Skeletal muscle satellite cell (primary cell): ENCODE measurements around the gene PPP1R14C.

Experiments
- H3K27me3 ChIP-seq: 2 replicates; pipeline ENCODE4 v1.7.0; 2013; ENCODE audit warnings: low read length; ENCODE audit not compliant: control insufficient read depth, insufficient read depth
- H3K36me3 ChIP-seq: 2 replicates; pipeline ENCODE4 v1.7.0; 2013; ENCODE audit warnings: mild to moderate bottlenecking, control low read depth, low read length; ENCODE audit not compliant: insufficient read depth
- H3K4me1 ChIP-seq: 2 replicates; pipeline ENCODE4 v1.7.0; 2013; ENCODE audit warnings: low read length; ENCODE audit not compliant: control insufficient read depth, insufficient read depth
- H3K4me2 ChIP-seq: 2 replicates; pipeline ENCODE4 v1.7.0; 2013; ENCODE audit warnings: mild to moderate bottlenecking, low read length
- H3K4me3 ChIP-seq: 2 replicates; pipeline ENCODE4 v1.7.0; 2013; ENCODE audit warnings: low read length
- H3K9ac ChIP-seq: 2 replicates; pipeline ENCODE4 v1.7.0; 2013; ENCODE audit warnings: mild to moderate bottlenecking, low read depth, low read length, moderate library complexity
- H3K9me3 ChIP-seq: replicated peaks from 2 replicates; pipeline ENCODE4 v1.7.0; 2013; ENCODE audit warnings: mild to moderate bottlenecking, control low read depth, low read length

Gene PPP1R14C

DNA sequence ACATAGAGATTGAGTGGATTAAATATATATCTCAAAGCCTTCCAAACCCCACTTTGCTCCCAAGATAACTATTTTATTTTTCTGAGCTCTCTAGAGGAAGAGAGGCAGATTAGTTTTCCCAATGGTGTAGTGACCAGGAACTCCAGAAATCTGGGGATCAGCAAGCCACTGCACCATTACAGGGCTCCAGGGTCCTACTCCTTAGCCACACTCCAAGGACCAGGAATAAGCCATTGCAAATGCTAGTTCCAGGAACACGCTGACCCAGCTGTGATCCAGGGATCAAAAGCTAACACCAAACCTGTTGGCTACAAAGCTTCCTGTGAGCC is 128.3 kb downstream of the PPP1R14C start:
- H3K9ac ChIP-seq, result no peak overlapping the region
- peaks cover 47% of the 10 kb centered on the region for H3K4me1 ChIP-seq
- H3K27me3 ChIP-seq, result peaks cover 3% of the 10 kb centered on the region
- no peaks in the 10 kb centered on the region for H3K36me3 ChIP-seq
- H3K4me3 ChIP-seq, result no peak overlapping the region
- no peaks in the 10 kb centered on the region for H3K9me3 ChIP-seq
- H3K4me2 ChIP-seq, result no peak overlapping the region

DNA sequence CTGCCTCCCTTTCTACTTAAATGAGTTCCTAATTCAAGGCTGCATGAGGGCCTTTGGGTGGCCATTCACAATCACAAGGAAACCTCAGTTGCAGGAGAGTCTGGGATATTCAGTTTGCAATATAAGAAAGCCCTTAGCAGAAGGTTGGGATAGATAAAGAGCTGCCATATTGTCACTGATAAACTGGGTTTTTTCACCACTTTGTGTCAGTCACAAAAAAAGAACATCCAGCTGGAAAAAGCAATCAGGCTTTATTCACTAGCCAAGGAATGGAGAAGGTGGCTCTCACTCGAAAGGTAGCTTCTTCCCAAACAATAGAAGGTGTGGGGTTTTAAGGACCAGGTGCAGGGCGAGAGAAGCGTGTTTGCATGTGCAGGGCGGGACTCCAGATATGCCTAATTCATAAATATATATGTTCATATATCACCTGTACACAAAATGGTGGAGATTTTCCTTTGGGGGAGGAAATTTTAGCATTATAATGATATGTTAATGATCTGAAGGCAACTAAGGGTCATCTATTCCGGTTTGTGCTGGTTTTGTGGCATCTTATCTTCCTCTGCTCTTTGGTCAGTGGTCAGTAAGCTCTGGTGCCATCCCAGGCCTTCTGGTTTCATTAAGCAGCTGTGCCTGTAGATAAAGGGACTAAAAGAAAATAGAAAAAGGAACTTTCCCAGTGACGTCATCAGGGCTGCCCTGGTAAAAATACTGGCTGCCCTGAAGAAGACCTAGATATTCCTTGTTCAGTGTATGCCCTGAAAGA is 128.8 kb downstream of the PPP1R14C start:
- H3K9ac ChIP-seq, result no peak overlapping the region
- no peaks in the 10 kb centered on the region for H3K9me3 ChIP-seq
- peaks cover 41% of the 10 kb centered on the region for H3K4me1 ChIP-seq
- H3K27me3 ChIP-seq, result peaks cover 4% of the 10 kb centered on the region
- H3K4me2 ChIP-seq, result no peak overlapping the region
- no peak overlapping the region for H3K4me3 ChIP-seq
- no peaks in the 10 kb centered on the region for H3K36me3 ChIP-seq

DNA sequence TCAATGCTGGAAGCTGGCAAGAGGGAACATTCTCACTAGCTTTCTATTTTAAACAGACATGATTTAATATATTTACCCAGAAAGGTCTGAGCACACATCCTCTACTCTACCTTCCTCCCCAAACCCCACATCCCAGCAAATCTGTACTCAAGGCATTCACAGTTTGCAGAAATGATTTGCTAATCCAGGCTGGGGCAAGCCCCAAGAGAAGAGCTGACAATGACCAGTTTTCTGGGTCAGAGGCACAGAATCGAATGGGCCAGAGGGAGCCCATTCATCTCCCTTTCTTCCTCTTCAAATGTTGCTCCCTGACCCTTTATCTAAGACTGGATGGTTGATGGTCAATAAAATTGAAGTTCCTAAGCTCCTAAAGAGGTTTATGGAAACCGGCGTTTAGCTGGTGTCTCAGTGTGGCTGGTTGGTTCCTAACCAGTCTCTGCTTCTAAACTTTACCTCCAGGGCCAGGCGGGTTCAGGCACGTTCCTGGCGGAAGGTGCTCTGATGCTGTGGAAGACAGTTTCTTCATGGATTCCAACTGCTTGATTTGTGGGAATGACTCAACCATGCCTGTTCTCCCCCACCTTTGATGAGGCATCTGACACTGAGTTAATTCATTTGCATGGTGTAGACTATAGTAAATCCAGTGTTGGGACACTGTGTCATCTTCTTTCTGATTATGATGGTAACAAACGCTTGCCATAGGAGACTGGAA is 129.6 kb downstream of the PPP1R14C start:
- H3K9ac ChIP-seq, result no peak overlapping the region
- H3K27me3 ChIP-seq, result peaks cover 11% of the 10 kb centered on the region
- no peaks in the 10 kb centered on the region for H3K9me3 ChIP-seq
- peaks cover 34% of the 10 kb centered on the region for H3K4me1 ChIP-seq
- H3K4me2 ChIP-seq, result no peak overlapping the region
- H3K4me3 ChIP-seq, result no peak overlapping the region
- no peaks in the 10 kb centered on the region for H3K36me3 ChIP-seq

DNA sequence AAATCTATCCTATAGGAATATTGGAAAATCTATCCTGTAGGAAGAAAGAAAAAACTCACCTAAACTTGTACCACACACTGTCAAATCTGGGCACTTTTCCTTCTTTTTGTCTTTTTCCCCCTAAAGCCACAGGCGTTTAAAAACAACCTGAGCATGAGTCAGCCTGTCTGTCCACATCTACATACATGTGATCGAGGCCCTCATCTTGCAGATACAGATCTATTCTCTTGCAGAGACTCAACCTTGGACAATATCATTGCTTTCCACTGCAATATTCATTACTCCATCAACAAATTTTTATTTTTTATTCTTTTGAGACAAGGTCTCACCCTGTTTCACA is 130.1 kb downstream of the PPP1R14C start:
- H3K4me1 ChIP-seq, result peaks cover 29% of the 10 kb centered on the region
- H3K27me3 ChIP-seq, result peaks cover 16% of the 10 kb centered on the region
- no peaks in the 10 kb centered on the region for H3K36me3 ChIP-seq
- no peaks in the 10 kb centered on the region for H3K9me3 ChIP-seq
- no peak overlapping the region for H3K4me2 ChIP-seq
- no peak overlapping the region for H3K4me3 ChIP-seq
- no peak overlapping the region for H3K9ac ChIP-seq

DNA sequence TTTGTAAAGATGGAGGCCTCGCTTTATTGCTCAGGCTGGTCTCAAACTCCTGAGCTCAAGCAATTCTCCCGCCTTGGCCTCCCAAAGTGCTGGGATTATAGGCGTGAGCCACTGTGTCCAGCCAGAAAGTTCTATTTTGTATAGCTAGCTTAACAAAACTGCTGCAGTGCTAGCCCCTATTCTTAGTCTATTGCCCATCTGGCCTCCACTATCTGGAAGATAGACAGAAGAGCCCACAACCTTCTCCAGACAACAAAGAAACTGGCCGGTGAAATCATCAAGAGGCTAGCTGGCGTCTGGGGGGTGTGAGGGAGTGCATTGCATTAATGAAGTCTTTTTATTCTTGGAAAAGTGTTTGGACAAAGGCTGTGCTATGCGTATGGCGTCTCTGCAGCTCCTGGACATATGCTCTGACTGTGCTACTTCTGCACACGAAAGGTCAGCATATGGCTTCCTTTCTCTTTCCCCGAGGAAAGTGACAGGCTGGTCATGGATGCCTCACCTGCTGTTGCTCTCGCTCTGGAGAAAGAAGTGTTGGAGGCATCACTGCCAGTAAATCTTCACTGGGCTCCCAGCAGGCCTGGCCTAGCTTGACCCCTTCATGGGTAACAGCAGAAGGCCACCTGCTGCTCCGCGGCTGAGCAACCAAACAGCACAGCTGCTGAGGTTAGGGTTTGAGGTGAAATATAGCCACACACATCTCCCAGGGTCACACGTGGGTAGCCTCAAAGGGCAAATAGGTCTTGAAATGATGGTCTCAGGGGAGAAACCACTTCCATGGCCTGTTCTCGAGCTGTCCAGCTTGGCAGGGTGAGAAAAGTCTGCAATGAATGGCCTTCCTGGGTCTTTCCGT is 130.8 kb downstream of the PPP1R14C start:
- peaks cover 21% of the 10 kb centered on the region for H3K4me1 ChIP-seq
- H3K27me3 ChIP-seq, result peaks cover 16% of the 10 kb centered on the region
- H3K9ac ChIP-seq, result no peak overlapping the region
- no peaks in the 10 kb centered on the region for H3K9me3 ChIP-seq
- H3K4me2 ChIP-seq, result no peak overlapping the region
- no peaks in the 10 kb centered on the region for H3K36me3 ChIP-seq
- no peak overlapping the region for H3K4me3 ChIP-seq

DNA sequence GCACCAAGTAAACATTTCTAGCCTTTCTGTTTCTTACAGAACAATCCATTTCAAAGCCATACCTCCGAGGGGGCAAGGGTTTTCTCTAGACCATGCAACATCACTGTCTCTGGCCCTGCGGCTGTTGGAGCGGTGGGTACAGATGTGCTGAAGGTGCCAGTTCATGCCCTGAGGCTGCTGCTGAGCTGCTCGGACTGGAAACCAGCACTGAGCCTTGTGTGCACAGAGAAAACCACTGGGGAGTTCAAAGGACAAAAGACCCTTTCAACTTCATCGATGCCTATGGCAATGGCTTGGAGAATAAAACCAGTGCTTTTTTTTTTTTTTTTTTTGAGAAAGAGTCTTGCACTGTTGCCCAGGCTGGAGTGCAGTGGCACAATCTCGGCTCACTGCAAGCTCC is 132.6 kb downstream of the PPP1R14C start:
- Histone ChIP-seq H3K9ac (no peak overlapping the region), H3K4me3 (no peak overlapping the region), H3K4me1 (peaks cover 3% of the 10 kb centered on the region), H3K27me3 (peaks cover 21% of the 10 kb centered on the region), H3K4me2 (no peak overlapping the region), H3K36me3 (no peaks in the 10 kb centered on the region), H3K9me3 (no peaks in the 10 kb centered on the region)

DNA sequence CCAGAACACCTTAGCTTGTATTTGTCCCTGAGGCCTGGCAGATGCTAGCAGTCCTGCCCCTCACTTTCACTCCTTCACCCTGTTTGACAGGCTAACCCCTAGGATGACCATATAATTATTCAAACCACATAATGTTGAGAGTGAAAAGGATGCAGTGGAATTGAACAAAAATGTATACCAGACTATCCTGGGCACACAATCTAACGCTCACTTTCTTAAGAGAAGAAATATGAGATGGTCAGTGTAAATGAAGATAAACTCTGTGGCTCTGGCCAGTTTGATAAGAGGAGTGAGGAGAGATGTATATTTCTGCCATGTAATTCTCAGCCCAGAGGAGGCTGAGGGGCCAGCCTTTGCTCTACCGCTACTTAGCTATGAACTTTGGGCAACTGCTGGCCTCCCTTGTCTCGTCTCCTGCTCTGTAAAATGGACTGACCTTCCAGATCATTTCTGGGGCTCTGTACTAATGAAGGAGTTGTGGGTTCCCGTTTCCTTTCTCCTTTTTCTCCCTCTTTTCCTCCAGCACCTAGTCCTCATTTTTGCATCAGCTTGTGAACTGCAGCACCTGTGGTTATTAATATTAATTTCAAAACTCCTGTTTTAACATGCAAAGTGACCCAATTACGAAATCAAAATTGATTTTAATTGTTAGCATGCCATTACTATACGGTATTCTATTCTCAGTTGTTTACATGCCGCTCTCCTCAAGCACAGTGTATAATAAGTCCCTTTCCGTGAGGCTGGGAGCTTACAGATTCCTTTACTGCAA is 133.5 kb downstream of the PPP1R14C start:
- Histone ChIP-seq H3K4me3 (no peak overlapping the region), H3K36me3 (no peaks in the 10 kb centered on the region), H3K27me3 (peaks cover 21% of the 10 kb centered on the region), H3K4me2 (no peak overlapping the region), H3K9ac (no peak overlapping the region), H3K4me1 (no peaks in the 10 kb centered on the region), H3K9me3 (no peaks in the 10 kb centered on the region)

DNA sequence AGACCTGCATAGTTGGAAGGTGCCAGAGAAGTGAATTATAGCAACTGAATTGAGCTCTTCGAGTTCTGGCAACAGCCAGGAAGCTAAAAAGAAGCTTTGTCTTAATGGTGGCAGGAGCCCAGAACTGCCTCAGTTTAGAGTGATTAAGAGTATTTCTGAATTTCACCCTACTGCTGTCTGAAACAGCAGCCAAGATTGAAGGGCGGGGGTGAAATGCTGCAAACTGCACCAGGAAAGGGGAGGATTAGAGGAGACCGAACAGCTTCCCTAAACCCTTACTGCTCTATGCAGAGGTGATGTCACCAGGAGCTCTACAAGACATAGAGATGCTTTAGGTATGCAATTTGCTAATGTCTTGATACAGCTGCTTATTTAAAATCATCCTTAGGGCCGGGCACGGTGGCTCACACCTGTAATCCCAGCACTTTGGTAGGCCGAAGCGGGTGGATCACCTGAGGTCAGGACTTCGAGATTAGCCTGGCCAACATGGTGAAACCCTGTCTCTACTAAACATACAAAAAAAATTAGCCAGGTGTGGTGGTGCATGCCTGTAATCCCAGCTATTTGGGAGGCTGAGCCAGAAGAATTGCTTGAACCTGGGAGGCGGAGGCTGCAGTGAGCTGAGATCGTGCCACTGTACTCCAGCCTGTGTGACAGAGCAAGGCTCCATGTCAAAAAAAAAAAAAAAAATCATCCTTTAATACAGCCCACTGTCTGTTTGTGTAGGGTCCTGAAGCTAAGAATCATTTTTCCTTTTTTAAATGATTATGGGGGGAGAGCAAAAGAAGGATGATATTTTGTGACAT is 134.3 kb downstream of the PPP1R14C start:
- no peak overlapping the region for H3K4me3 ChIP-seq
- H3K4me2 ChIP-seq, result no peak overlapping the region
- no peaks in the 10 kb centered on the region for H3K9me3 ChIP-seq
- no peaks in the 10 kb centered on the region for H3K4me1 ChIP-seq
- H3K9ac ChIP-seq, result no peak overlapping the region
- H3K27me3 ChIP-seq, result peaks cover 21% of the 10 kb centered on the region
- no peaks in the 10 kb centered on the region for H3K36me3 ChIP-seq

DNA sequence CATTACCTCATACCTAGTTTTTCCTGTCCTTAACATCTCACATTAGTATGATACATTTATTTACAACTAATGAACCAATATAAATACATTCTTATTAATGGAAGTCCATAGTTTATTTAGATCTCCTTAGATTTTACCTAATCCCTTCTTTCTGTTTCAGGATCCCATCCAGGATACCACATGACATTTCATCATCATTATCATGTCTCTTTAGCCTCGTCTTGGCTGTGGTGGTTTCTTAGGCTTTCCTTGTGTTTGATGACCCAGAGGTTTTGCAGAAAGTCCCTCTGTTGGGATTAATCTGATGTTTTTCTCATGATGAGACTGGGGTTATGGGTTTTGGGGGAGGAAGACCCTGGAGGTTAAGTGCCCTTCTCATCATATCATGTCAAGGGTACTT is 136.7 kb downstream of the PPP1R14C start:
- Histone ChIP-seq H3K9me3 (peaks cover 3% of the 10 kb centered on the region), H3K4me1 (no peaks in the 10 kb centered on the region), H3K36me3 (no peaks in the 10 kb centered on the region), H3K4me3 (no peak overlapping the region), H3K27me3 (peaks cover 17% of the 10 kb centered on the region), H3K4me2 (no peak overlapping the region), H3K9ac (no peak overlapping the region)

DNA sequence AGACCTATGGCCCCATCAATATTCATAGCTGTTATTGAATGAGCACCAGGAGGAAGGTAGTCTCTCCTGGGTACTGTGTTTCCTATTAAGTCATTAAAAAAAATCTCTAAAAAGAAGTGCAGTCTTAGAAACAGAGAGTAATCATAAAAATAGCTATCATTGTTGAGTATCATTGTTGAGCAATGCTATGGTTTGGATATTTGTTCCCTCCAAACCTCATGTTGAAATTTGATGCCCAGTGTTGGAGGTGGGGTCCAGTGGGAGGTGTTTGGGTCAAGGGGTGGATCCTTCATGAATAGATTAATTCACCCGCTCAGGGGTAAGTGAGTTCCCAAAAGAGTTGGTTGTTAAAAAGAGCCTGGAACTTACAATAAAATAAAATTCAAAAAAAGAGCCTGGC is 137.9 kb downstream of the PPP1R14C start:
- Histone ChIP-seq H3K27me3 (peaks cover 17% of the 10 kb centered on the region), H3K4me3 (no peak overlapping the region), H3K4me2 (no peak overlapping the region), H3K4me1 (no peaks in the 10 kb centered on the region), H3K9me3 (peaks cover 3% of the 10 kb centered on the region), H3K36me3 (no peaks in the 10 kb centered on the region), H3K9ac (no peak overlapping the region)
